Measurements from ENCODE around the gene AMZ2.
"Not testable (repeated sequence)": the region's sequence is repeated elsewhere in the genome, so short reads cannot be mapped to it uniquely, and the experiment has no call there.

Gene AMZ2

DNA sequence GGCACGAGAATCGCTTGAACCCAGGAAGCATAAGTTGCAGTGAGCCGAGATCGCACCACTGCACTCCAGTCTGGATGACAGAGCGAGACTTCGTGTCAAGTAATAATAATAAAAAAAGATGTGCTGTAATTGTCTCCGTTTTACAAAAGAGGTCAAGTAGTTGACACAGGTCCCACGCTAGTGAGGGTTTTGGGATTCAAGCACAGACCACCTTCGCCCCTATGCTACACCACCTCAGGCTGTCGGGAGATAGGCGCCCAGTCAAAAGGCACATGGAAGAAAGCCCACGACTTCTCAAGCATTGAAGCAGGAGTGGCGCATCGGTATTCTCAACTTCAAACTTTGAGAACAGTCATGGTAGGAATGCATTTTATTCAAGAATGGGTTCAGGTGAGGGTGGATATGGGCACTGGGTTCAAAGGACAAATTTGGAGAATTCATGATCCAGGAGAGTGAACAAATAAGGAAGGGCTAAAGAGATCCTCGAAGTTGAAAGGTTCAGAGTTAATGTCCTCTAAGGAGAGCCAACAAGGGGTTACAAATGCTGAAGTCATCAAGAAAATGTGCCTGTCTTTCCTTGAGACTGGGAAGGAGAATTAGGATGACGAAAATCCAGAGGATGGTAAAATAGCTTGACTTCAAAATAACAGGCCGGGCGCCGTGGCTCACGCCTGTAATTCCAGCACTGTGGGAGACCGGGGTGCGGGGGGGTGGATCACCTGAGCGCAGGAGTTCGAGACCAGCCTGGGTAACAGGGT, 1.4 kb upstream of the AMZ2 start:
- peaks cover 30% of the 10 kb centered on the region for H3K36me3 Mint-ChIP-seq (ENCODE audit: insufficient read depth)
- peaks cover 31% of the 10 kb centered on the region for H3K4me1 Mint-ChIP-seq
- H3K4me3 Mint-ChIP-seq: peak overlapping the region; percentile 91
- H3K27me3 Mint-ChIP-seq: no peaks in the 10 kb centered on the region
- DNase-seq (ENCODE audit: low spot score in 2 of 2) (no peak), ATAC-seq (replicated peaks; ENCODE audit: extremely low read depth, poor library complexity, severe bottlenecking) (no peak)
- no peaks in the 10 kb centered on the region for H3K9me3 Mint-ChIP-seq
- H3K27ac Mint-ChIP-seq (ENCODE audit: low read depth): peak overlapping the region; percentile 98

DNA sequence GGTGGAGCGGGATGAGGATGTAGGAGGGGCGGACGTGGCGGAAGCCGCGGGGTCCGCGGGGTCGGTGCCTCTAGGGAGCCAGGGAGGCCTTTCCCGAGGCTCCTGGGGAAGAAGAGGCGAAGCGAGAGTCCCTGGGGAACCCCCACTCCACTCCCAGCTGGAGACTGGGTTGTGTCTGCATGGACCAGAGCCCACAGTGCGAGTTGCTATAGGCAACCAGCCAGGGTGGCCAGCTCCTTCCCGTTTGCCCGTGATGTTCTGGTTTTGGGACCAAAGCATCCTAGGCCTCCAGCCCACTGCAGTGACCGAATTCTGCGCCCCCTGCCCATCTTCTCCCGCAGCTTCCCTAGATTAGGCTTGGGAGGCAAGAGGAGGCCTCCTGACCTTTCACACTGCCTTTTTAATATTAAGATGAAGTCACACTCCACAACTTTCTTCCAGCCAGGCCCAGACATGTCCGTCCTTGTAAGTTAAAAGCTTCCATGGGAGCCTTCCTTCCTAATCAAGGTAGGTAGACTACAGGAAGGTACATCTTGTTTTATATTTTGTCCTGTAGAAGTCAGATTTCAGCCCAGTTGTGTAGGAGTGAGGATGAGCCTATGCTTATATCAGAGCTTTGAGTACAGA, 469 bp downstream of the AMZ2 start:
- Mint-ChIP-seq H3K4me3 (peak overlapping the region; percentile 91), H3K36me3 (ENCODE audit: insufficient read depth) (peaks cover 37% of the 10 kb centered on the region), H3K27ac (ENCODE audit: low read depth) (peak overlapping the region; percentile 98), H3K4me1 (peaks cover 31% of the 10 kb centered on the region), H3K9me3 (no peaks in the 10 kb centered on the region), H3K27me3 (no peaks in the 10 kb centered on the region)
- ATAC-seq (replicated peaks; ENCODE audit: extremely low read depth, poor library complexity, severe bottlenecking) (peak; percentile 12), DNase-seq (ENCODE audit: low spot score in 2 of 2) (no peak)

DNA sequence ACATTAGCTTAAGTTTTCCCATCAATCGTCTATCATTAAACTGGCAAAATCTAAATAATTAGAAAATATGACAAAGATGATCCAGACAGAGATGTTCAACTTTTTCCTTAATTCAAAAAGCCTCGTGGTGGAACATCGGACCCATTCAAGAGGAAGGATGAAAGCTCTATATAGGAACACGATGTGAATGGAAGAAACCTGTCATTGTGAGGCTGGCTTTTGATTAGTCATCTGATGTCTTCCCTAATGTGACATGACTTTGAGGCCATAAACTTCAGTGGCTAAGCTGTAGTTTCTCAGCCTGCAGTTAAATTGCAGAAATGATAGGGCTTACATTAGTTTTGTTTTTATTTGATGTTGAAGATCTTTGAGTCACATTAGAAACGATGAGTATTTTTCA, 1.0 kb downstream of the AMZ2 start:
- no peak for ATAC-seq (replicated peaks; ENCODE audit: extremely low read depth, poor library complexity, severe bottlenecking)

DNA sequence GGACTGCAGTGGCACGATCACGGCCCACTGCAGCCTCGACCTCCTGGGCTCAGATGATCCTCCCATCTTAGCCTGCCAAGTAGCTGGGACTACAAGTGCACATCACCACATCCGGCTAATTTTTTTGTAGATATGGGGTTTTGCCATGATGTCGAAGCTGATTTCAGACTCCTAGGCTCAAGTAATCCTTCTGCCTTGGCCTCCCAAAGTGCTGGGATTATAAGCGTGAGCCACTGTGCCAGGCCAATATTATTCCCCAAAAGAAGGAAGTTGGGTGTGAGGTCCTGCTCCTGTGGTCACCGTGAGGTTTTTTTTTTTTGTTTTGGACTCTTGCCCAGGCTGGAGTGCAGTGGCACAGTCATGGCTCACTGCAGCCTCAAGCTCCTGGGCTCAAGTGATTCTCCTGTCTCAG, 1.5 kb downstream of the AMZ2 start:
- H3K4me3 Mint-ChIP-seq: peak overlapping the region; percentile 91
- H3K36me3 Mint-ChIP-seq (ENCODE audit: insufficient read depth): peaks cover 38% of the 10 kb centered on the region
- ATAC-seq (replicated peaks; ENCODE audit: extremely low read depth, poor library complexity, severe bottlenecking) (no peak), DNase-seq (ENCODE audit: low spot score in 2 of 2) (no peak)
- H3K27me3 Mint-ChIP-seq: no peaks in the 10 kb centered on the region
- H3K9me3 Mint-ChIP-seq: no peaks in the 10 kb centered on the region
- H3K27ac Mint-ChIP-seq (ENCODE audit: low read depth): peak overlapping the region; percentile 98
- H3K4me1 Mint-ChIP-seq: peaks cover 42% of the 10 kb centered on the region

More for the DNA sequence above, 1.0 kb downstream of the AMZ2 start:
- H3K9me3 Mint-ChIP-seq: no peaks in the 10 kb centered on the region
- peak overlapping the region; percentile 91 for H3K4me3 Mint-ChIP-seq
- no peaks in the 10 kb centered on the region for H3K27me3 Mint-ChIP-seq
- no peak for DNase-seq (ENCODE audit: low spot score in 2 of 2)
- peaks cover 37% of the 10 kb centered on the region for H3K4me1 Mint-ChIP-seq
- peak overlapping the region; percentile 98 for H3K27ac Mint-ChIP-seq (ENCODE audit: low read depth)
- H3K36me3 Mint-ChIP-seq (ENCODE audit: insufficient read depth): peaks cover 38% of the 10 kb centered on the region

DNA sequence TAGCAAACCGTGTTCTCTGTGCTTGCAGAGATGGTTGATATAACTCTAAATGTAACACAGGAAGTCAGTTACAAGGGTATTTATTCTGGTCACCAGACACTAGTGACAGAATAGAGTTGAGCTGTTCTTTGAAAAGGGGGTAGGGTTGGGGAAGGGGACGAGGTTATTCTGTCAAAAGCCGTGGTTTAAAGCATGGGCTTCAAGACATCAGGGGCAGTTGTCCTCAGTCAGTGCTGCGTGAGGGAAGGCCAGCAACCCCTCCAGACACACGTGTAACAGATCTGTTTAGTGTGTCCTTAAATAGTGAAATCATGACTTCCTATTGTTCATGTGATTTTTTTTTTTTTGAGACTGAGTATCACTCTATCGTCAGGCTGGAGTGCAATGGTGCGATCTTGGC, 5.6 kb downstream of the AMZ2 start:
- peaks cover 34% of the 10 kb centered on the region for H3K36me3 Mint-ChIP-seq (ENCODE audit: insufficient read depth)
- H3K4me1 Mint-ChIP-seq: peaks cover 60% of the 10 kb centered on the region
- not testable (repeated sequence) for H3K9me3 Mint-ChIP-seq, H3K27me3 Mint-ChIP-seq
- H3K27ac Mint-ChIP-seq (ENCODE audit: low read depth): peak overlapping the region; percentile 91
- peak overlapping the region; percentile 66 for H3K4me3 Mint-ChIP-seq
- ATAC-seq (replicated peaks; ENCODE audit: extremely low read depth, poor library complexity, severe bottlenecking) (peak; percentile 76), DNase-seq (ENCODE audit: low spot score in 2 of 2) (peak; percentile 35 to 47)

DNA sequence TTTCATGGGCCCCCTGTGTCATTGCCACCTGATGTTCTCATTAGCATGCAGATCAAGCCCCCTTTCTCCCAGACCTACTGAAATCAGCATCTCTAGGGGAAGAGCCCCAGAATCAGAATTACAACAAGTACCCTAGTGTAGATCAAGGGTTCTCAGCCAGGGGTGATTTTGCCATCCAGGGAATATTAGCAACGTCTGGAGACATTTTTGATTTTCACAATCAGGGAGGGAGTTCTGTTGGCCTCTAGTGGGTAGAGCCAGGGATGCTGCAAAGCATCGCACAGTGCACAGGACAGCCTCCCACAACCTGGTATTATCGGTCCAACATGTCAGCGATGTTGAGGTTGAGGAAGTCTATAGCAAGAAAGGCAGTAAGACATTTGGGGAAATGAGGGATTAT, 7.3 kb downstream of the AMZ2 start:
- no peaks in the 10 kb centered on the region for H3K9me3 Mint-ChIP-seq
- peaks cover 57% of the 10 kb centered on the region for H3K4me1 Mint-ChIP-seq
- peak overlapping the region; percentile 91 for H3K27ac Mint-ChIP-seq (ENCODE audit: low read depth)
- DNase-seq (ENCODE audit: low spot score in 2 of 2) (no peak), ATAC-seq (replicated peaks; ENCODE audit: extremely low read depth, poor library complexity, severe bottlenecking) (no peak)
- no peaks in the 10 kb centered on the region for H3K27me3 Mint-ChIP-seq
- H3K4me3 Mint-ChIP-seq: peak overlapping the region; percentile 67
- peaks cover 33% of the 10 kb centered on the region for H3K36me3 Mint-ChIP-seq (ENCODE audit: insufficient read depth)

DNA sequence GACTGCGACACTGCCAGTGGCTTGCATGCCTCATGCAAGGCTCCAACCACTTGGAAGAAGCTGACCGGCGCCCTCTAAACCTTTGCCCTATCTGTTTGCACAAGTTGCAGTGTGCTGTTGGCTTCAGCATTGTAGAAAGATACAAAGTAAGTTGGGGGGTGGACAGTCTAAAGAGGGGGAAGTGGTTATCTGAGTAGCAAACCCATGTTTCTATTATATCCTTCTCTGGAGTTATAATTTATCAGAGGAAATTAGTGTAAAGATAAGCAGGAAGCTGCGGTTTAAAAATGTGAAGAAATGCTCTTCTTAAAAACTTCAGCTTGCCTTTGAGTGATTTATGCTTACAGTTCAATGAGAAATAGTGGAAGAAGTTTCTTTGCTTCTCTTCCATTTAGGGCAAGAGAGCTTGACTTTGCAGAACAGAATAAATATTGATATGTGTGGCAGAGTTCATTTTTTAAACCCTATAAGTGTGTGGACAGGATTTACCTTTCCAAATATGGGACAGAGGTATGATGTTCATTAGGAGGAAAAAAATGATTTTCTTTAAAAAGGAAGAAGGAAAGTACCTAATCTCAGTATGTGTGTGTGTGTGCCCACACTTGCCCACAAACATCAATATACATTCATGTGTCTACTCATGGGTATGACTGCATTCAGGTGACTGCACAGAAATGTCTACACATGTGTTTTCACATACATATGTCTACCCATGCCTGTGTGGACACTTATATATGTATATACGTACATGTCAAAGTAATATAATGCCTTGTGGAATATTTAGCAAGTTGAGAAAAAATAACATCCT, 8.1 kb downstream of the AMZ2 start:
- no peaks in the 10 kb centered on the region for H3K9me3 Mint-ChIP-seq
- H3K4me1 Mint-ChIP-seq: peaks cover 57% of the 10 kb centered on the region
- ATAC-seq (replicated peaks; ENCODE audit: extremely low read depth, poor library complexity, severe bottlenecking): peak; percentile 41
- no peaks in the 10 kb centered on the region for H3K27me3 Mint-ChIP-seq
- H3K27ac Mint-ChIP-seq (ENCODE audit: low read depth): peak overlapping the region; percentile 91
- H3K4me3 Mint-ChIP-seq: peak overlapping the region; percentile 67
- no peak for DNase-seq (ENCODE audit: low spot score in 2 of 2)
- H3K36me3 Mint-ChIP-seq (ENCODE audit: insufficient read depth): peaks cover 32% of the 10 kb centered on the region

DNA sequence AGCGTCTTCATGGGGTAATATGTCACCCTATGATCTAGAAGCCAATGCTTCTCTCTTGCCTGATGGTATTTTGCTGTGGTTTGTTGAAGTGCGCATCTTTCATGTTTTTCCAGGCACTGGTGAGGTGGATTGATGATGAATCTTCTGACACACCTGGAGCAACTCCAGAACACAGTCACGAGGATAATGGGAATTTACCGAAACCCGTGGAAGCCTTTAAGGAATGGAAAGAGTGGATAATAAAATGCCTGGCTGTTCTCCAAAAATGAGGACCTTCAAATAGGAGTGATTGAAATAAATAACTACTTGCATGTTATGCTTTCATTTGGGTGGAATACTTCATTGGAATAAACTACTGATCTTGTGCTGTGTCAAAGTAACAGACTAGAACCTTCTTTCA, 8.9 kb downstream of the AMZ2 start:
- not testable (repeated sequence) for H3K9me3 Mint-ChIP-seq
- Mint-ChIP-seq H3K4me1 (peaks cover 57% of the 10 kb centered on the region), H3K4me3 (peak overlapping the region; percentile 67)

DNA sequence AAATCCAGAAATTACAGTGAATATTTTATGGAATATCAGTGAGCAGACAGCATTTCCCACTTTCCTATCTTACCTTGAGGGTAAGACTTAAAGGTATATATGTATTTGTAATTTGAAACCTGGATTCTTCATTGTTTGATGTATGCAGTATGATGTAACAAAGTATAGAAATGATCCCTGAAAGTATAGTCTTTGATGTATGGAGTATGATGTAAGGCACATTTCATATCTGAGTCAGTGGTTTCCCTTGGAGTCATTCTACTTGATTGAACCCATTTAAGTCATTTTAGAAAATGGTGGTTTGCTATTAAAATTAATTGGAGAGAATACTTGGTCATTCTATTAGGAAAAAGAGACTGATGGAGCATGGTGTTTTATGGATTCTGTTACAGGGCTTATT, 10.1 kb downstream of the AMZ2 start:
- H3K27ac Mint-ChIP-seq (ENCODE audit: low read depth): peak overlapping the region; percentile 91
- DNase-seq (ENCODE audit: low spot score in 2 of 2) (no peak), ATAC-seq (replicated peaks; ENCODE audit: extremely low read depth, poor library complexity, severe bottlenecking) (no peak)
- H3K36me3 Mint-ChIP-seq (ENCODE audit: insufficient read depth): peaks cover 27% of the 10 kb centered on the region
- H3K27me3 Mint-ChIP-seq: no peaks in the 10 kb centered on the region
- peak overlapping the region; percentile 25 for H3K4me3 Mint-ChIP-seq
- H3K9me3 Mint-ChIP-seq: no peaks in the 10 kb centered on the region
- peaks cover 62% of the 10 kb centered on the region for H3K4me1 Mint-ChIP-seq

More for the DNA sequence above, 8.9 kb downstream of the AMZ2 start:
- H3K27me3 Mint-ChIP-seq; DNase-seq (ENCODE audit: low spot score in 2 of 2); ATAC-seq (replicated peaks; ENCODE audit: extremely low read depth, poor library complexity, severe bottlenecking): not testable (repeated sequence)
- H3K27ac Mint-ChIP-seq (ENCODE audit: low read depth): peak overlapping the region; percentile 91
- H3K36me3 Mint-ChIP-seq (ENCODE audit: insufficient read depth): peaks cover 31% of the 10 kb centered on the region

DNA sequence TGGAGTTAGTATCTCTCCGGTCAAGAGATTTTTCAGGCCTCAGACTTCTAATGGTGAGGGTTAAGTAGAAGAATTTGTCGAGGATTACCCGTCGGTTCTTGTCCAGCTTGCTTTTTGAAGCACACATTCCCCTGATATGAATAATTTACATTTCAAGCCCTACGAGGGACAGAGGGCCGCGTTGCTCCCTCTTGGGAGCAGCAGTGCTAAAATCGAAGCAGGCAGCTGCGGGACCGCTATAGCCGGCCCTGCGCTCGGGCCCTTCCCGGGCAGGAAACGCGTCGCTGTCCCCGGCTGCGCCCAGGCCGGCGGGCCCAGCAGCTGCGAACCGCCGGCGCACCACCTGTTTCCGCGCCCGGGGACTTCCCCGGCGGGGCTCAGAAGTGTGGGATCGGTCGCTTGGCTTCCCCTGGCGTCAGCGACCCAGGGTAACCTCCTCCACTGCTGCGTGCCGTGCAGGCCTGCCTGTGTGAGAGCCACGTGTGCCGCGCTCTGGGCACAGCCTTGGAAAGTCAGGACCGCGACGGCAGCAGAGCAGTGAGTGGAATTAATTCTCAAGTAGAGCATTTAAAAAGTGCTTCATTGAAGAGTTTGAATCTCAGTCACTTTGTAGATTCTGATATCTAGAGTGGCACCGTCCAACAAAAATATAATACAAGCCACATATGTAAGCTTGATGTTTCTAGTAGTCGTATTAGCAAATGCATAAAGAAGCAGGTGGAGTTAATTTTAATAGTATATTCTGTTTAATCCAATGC, 11.2 kb downstream of the AMZ2 start:
- peak overlapping the region; percentile 31 for H3K4me3 Mint-ChIP-seq
- peaks cover 54% of the 10 kb centered on the region for H3K4me1 Mint-ChIP-seq
- not testable (repeated sequence) for H3K27me3 Mint-ChIP-seq, H3K9me3 Mint-ChIP-seq
- ATAC-seq (replicated peaks; ENCODE audit: extremely low read depth, poor library complexity, severe bottlenecking) (peak; percentile 86), DNase-seq (ENCODE audit: low spot score in 2 of 2) (peak; percentile 64 to 79)
- peaks cover 23% of the 10 kb centered on the region for H3K36me3 Mint-ChIP-seq (ENCODE audit: insufficient read depth)
- H3K27ac Mint-ChIP-seq (ENCODE audit: low read depth): peak overlapping the region; percentile 91

DNA sequence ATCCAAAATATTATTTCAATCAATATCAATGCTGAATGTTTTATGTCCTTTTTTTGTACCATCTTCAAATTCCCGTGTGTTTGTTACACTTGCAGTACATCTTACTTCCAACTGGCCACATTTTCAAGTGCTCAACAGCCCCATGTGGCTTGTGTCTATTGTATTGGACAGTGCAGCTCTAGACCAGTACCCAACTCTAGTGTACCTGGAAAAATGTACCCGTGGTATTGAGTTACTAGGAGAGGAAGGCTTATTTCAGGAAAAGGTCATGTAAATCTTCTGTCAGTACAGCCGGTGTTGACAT, 11.8 kb downstream of the AMZ2 start:
- Mint-ChIP-seq H3K36me3 (ENCODE audit: insufficient read depth) (peaks cover 23% of the 10 kb centered on the region), H3K4me1 (peaks cover 50% of the 10 kb centered on the region), H3K4me3 (peak overlapping the region; percentile 31), H3K27ac (ENCODE audit: low read depth) (peak overlapping the region; percentile 91)
- H3K9me3 Mint-ChIP-seq; ATAC-seq (replicated peaks; ENCODE audit: extremely low read depth, poor library complexity, severe bottlenecking); DNase-seq (ENCODE audit: low spot score in 2 of 2); H3K27me3 Mint-ChIP-seq: not testable (repeated sequence)

DNA sequence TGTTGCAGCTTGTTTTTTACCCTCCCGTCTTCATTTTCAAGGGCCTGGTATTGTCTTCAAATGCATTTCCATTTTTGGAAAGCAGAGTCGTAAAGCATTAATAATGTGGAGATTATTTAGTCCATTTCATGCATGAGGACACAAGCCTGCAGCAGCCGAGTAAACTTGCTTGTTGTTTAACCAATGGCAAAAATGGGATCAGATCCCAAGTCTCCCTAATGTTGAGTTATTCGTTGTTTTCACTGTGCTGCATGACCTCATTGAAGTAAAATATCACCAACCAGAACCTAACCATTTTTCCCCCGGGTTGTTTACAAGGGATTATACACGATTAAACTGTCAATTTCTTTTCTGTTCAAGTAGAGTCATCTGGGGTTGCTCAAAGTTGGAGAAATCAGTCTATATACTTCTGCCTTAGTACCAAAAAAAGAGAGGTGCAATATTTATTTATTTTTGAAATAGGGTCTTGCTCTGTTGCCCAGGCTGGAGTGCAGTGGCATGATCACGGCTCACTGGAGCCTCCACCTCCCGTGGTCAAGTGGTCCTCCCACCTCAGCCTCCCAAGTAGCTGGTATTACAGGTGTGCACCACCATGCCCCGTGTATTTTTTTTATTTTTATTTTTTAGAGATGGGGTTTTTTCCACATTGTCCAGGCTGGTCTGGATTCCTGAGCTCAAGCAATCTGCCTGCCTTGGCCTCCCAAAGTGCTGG, 12.4 kb downstream of the AMZ2 start:
- no peaks in the 10 kb centered on the region for H3K27me3 Mint-ChIP-seq
- DNase-seq (ENCODE audit: low spot score in 2 of 2) (no peak), ATAC-seq (replicated peaks; ENCODE audit: extremely low read depth, poor library complexity, severe bottlenecking) (no peak)
- H3K36me3 Mint-ChIP-seq (ENCODE audit: insufficient read depth): peaks cover 26% of the 10 kb centered on the region
- no peaks in the 10 kb centered on the region for H3K9me3 Mint-ChIP-seq
- H3K27ac Mint-ChIP-seq (ENCODE audit: low read depth): peak overlapping the region; percentile 91
- H3K4me1 Mint-ChIP-seq: peaks cover 45% of the 10 kb centered on the region
- H3K4me3 Mint-ChIP-seq: no peak overlapping the region

Data from central memory CD8-positive, alpha-beta T cell (primary cell).